ENCODE data around the gene TMEM167A. TPM values are rescaled to one million over a fixed set of nuclear protein-coding genes. Genes with fewer than 3 reads are reported as not detected.

The TMEM167A gene
- total RNA-seq, 2 donors from 2014 or later, result 41.2 to 49.9 TPM

- ATAC-seq, result no peak
- DNase-seq, result no peak
- Mint-ChIP-seq H3K27ac (no peak overlapping the region), H3K4me3 (no peak overlapping the region), H3K4me1 (peaks cover 2% of the 10 kb centered on the region), H3K36me3 (ENCODE audit: low read depth) (peaks cover 2% of the 10 kb centered on the region), H3K27me3 (no peaks in the 10 kb centered on the region)
- H3K9me3 ChIP-seq (ENCODE audit: control insufficient read depth, low read length, poor library complexity, severe bottlenecking), result no peaks in the 10 kb centered on the region
Observed at GRCh38 chr5:83038924-83039323, 38.3 kb downstream of the TMEM167A start.

- H3K9me3 ChIP-seq (ENCODE audit: control insufficient read depth, low read length, poor library complexity, severe bottlenecking), result no peaks in the 10 kb centered on the region
- peak overlapping the region; percentile 34 for H3K27ac Mint-ChIP-seq
- H3K4me1 Mint-ChIP-seq, result peaks cover 2% of the 10 kb centered on the region
- H3K36me3 Mint-ChIP-seq (ENCODE audit: low read depth), result no peaks in the 10 kb centered on the region
- H3K27me3 Mint-ChIP-seq, result no peaks in the 10 kb centered on the region
- no peak for DNase-seq
- ATAC-seq, result no peak
- H3K4me3 Mint-ChIP-seq, result no peak overlapping the region
Observed at GRCh38 chr5:83036991-83037575, 40.1 kb downstream of the TMEM167A start.

DNA sequence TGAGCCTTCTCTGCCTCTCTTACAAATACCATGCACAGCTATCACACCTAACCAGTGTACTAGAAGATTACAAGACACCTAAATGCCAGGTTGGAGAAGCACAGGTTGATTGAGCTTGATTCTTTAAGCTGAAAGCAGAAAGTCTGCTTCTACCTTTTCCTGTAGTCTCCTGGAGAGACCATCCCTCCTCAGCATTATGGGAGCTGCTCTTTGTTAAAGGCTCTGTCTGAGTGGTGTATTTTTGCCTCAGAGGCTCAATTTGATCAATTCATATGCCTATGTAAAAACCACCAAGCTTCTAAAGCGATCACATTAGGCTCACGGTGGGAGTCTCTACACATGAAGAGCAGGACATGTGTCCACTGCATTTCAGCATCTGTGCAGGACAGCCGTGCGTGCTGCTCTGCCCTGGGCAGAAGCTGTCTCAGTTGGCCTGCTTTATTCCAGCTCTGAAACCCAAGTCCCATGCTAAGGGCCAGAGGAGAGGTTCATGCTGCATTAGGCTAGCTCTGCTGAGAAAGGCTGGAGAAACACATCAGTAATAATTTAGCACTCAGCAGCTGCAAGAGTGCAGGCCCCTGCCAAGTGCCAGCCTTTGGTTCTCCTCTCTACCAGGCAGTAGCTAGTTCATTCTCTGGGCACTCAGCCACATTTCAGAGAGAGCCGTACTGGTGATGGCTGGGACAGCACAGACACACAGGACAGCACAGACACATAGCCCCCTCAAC, 41.7 kb downstream of the TMEM167A start:
- ATAC-seq (no peak), DNase-seq (no peak)
- H3K27me3 Mint-ChIP-seq, result no peaks in the 10 kb centered on the region
- H3K9me3 ChIP-seq (ENCODE audit: control insufficient read depth, low read length, poor library complexity, severe bottlenecking), result no peaks in the 10 kb centered on the region
- H3K27ac Mint-ChIP-seq, result no peak overlapping the region
- peaks cover 2% of the 10 kb centered on the region for H3K4me1 Mint-ChIP-seq
- no peak overlapping the region for H3K4me3 Mint-ChIP-seq
- H3K36me3 Mint-ChIP-seq (ENCODE audit: low read depth), result no peaks in the 10 kb centered on the region

GRCh38 chr5:83034528-83035207, 42.5 kb downstream of the TMEM167A start:
- Mint-ChIP-seq H3K36me3 (ENCODE audit: low read depth) (no peaks in the 10 kb centered on the region), H3K27me3 (no peaks in the 10 kb centered on the region), H3K4me3 (no peak overlapping the region), H3K27ac (peak overlapping the region; percentile 9), H3K4me1 (peaks cover 2% of the 10 kb centered on the region)
- ATAC-seq (no peak), DNase-seq (no peak)
- no peaks in the 10 kb centered on the region for H3K9me3 ChIP-seq (ENCODE audit: control insufficient read depth, low read length, poor library complexity, severe bottlenecking)

DNA sequence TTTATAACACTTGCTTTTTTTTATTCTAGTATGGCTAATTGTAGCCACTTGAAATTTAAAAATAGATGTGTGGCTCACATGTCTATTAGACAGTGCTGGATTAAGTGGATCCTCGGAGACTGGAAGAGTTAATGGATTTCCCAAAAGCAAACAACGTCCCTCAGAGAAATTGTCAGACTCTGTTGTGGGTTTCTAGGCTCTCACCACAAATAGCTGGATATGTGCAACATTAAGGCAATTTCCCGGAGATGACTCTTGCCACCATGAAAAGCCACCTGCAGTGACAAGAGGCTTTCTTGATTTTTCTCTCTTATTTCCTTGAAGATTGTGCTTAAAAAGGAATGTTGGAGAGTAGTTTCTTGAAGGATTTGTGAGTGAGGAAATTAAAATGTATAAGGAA, 43.2 kb downstream of the TMEM167A start:
- H3K9me3 ChIP-seq (ENCODE audit: control insufficient read depth, low read length, poor library complexity, severe bottlenecking), result no peaks in the 10 kb centered on the region
- ATAC-seq, result no peak
- Mint-ChIP-seq H3K27me3 (no peaks in the 10 kb centered on the region), H3K27ac (no peak overlapping the region), H3K4me3 (no peak overlapping the region), H3K36me3 (ENCODE audit: low read depth) (no peaks in the 10 kb centered on the region), H3K4me1 (peaks cover 2% of the 10 kb centered on the region)
- DNase-seq, result no peak

DNA sequence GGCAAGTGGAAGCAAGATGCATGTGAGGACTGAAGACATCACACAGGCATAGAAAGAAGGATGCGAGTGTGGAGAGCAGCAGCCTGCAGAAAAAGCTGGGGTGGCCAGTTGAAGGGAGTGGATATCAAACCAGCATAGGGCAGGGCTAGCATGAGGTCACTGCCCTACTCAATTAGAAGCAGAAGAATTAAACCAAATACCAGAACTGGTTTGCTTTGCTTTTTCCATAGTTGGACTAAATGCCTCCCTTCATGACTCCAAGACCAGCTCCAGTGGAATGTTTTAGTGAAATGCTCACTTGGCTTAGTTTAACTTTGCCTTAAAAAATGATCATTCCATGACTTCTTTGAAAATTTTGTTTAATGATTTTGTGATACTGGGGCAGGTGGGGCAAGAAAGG, 45.8 kb downstream of the TMEM167A start:
- Mint-ChIP-seq H3K27ac (no peak overlapping the region), H3K4me3 (no peak overlapping the region), H3K36me3 (ENCODE audit: low read depth) (no peaks in the 10 kb centered on the region), H3K27me3 (no peaks in the 10 kb centered on the region), H3K4me1 (no peaks in the 10 kb centered on the region)
- no peaks in the 10 kb centered on the region for H3K9me3 ChIP-seq (ENCODE audit: control insufficient read depth, low read length, poor library complexity, severe bottlenecking)
- DNase-seq (no peak), ATAC-seq (no peak)

DNA sequence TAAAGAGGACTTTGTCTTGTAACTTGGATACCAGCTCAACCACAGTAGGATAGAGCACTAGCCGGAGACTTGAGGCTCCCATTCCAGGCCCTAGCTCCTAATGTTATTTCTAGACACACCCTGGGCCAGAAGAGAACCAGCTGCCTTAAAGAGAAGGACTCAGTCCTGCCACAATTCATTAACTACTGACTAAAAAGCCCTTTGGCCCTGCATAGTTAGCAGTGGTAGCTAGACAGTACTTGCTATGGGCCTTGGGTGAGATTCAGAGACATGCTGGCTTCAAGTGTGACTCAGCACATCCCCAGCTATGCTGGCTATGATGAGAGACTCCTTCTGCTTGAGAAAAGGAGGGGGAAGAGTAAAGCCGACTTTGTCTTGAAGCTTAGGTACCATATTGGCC, 47.3 kb downstream of the TMEM167A start:
- no peak for DNase-seq
- Mint-ChIP-seq H3K4me3 (no peak overlapping the region), H3K4me1 (no peaks in the 10 kb centered on the region), H3K36me3 (ENCODE audit: low read depth) (no peaks in the 10 kb centered on the region), H3K27me3 (no peaks in the 10 kb centered on the region), H3K27ac (no peak overlapping the region)
- no peak for ATAC-seq
- H3K9me3 ChIP-seq (ENCODE audit: control insufficient read depth, low read length, poor library complexity, severe bottlenecking), result no peaks in the 10 kb centered on the region

DNA sequence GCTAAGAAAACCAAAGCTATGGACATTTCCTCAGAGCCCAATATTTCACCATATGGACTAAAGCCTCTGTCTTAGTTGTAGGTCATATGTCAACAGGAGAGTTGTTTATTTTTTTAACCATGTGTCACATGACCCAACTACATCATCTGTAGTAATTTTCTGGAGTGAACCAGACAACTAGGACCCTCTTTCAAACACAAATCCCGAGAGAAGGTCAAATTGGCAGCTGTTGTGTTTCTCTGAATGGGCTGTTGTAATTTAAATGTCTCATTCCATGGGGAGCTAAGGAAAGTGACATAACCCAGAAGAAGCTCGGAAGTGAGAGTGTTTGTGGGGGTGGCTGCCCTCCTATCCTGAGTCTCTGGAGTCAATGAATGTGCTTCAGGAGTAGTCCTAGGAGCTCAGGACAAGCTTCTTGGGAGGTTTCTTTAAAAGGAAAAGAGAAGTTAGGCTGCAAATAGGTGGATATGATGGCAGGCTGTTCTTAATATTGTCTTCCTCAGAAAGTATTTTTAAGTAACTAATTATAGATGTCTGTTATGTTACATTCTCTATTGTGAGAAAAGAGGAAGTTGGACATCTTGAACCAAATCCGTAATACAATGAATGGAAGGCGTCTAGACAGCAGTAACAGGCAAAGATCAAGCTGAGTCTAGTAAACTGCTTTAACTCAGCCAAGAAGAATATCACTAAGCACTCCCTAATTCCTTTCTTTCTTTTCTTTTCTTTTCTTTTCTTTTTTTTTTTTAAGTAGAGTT, 50.1 kb downstream of the TMEM167A start:
- no peak overlapping the region for H3K27ac Mint-ChIP-seq
- no peaks in the 10 kb centered on the region for H3K36me3 Mint-ChIP-seq (ENCODE audit: low read depth)
- ATAC-seq (no peak), DNase-seq (no peak)
- H3K27me3 Mint-ChIP-seq, result no peaks in the 10 kb centered on the region
- H3K4me1 Mint-ChIP-seq, result no peaks in the 10 kb centered on the region
- no peak overlapping the region for H3K4me3 Mint-ChIP-seq
- no peaks in the 10 kb centered on the region for H3K9me3 ChIP-seq (ENCODE audit: control insufficient read depth, low read length, poor library complexity, severe bottlenecking)

GRCh38 chr5:83026516-83026915, 50.7 kb downstream of the TMEM167A start:
- H3K4me1 Mint-ChIP-seq, result no peaks in the 10 kb centered on the region
- no peaks in the 10 kb centered on the region for H3K27me3 Mint-ChIP-seq
- DNase-seq, result no peak
- no peak for ATAC-seq
- H3K4me3 Mint-ChIP-seq, result no peak overlapping the region
- H3K27ac Mint-ChIP-seq, result no peak overlapping the region
- H3K36me3 Mint-ChIP-seq (ENCODE audit: low read depth), result no peaks in the 10 kb centered on the region
- no peaks in the 10 kb centered on the region for H3K9me3 ChIP-seq (ENCODE audit: control insufficient read depth, low read length, poor library complexity, severe bottlenecking)

DNA sequence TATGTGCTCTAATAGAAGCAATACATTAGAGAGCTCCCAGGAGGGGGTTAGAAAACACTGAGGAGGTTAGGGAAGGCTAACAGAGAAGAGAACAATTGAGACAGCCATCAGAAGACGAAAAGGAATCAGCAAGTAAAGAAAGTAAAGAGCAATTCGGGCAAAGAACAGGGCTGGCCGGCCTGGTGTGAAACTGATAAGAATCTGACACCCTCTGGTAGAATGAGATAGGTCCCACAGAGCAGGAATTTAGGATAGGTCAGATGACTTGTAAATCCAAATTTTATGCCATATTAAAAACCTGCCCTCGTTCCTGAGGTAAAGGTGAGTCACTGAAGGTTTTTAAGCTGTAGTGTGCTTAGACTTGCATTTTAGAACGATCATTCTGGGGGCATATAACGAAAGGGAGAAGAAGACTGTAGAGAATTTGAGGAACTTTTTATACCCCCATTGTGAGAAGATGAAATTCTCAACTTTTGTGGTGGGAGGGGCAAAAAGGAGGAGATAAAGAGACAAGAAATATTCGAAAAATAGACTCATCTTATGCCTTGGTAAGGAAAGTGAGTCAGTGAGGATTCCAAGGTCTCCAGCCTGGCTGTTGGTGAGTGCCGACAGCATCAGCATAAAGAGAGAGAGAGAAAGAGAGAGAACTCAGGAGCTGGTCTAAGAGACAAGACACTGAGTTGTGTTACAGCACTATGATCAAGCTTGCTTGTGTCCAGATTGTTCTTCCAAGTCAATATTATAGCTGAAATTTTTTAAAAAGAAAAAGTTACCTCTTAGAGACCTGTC, 51.3 kb downstream of the TMEM167A start:
- H3K36me3 Mint-ChIP-seq (ENCODE audit: low read depth), result no peaks in the 10 kb centered on the region
- H3K9me3 ChIP-seq (ENCODE audit: control insufficient read depth, low read length, poor library complexity, severe bottlenecking), result no peaks in the 10 kb centered on the region
- no peak overlapping the region for H3K4me3 Mint-ChIP-seq
- H3K27ac Mint-ChIP-seq, result no peak overlapping the region
- no peak for DNase-seq
- no peaks in the 10 kb centered on the region for H3K27me3 Mint-ChIP-seq
- no peak for ATAC-seq
- no peaks in the 10 kb centered on the region for H3K4me1 Mint-ChIP-seq

- Mint-ChIP-seq H3K36me3 (ENCODE audit: low read depth) (no peaks in the 10 kb centered on the region), H3K27me3 (no peaks in the 10 kb centered on the region), H3K27ac (no peak overlapping the region), H3K4me1 (no peaks in the 10 kb centered on the region), H3K4me3 (no peak overlapping the region)
- ATAC-seq, result no peak
- H3K9me3 ChIP-seq (ENCODE audit: control insufficient read depth, low read length, poor library complexity, severe bottlenecking), result no peaks in the 10 kb centered on the region
- DNase-seq, result no peak
Observed at GRCh38 chr5:83022334-83022733, 54.9 kb downstream of the TMEM167A start.

- H3K9me3 ChIP-seq (ENCODE audit: control insufficient read depth, low read length, poor library complexity, severe bottlenecking), result no peaks in the 10 kb centered on the region
- ATAC-seq (no peak), DNase-seq (no peak)
- Mint-ChIP-seq H3K4me1 (no peaks in the 10 kb centered on the region), H3K36me3 (ENCODE audit: low read depth) (no peaks in the 10 kb centered on the region), H3K4me3 (no peak overlapping the region), H3K27ac (no peak overlapping the region), H3K27me3 (no peaks in the 10 kb centered on the region)
Observed at GRCh38 chr5:83015676-83016075, 61.5 kb downstream of the TMEM167A start.

GRCh38 chr5:83011985-83012384, 65.2 kb downstream of the TMEM167A start:
- peak; percentile 57 for ATAC-seq
- H3K4me1 Mint-ChIP-seq, result no peaks in the 10 kb centered on the region
- no peak for DNase-seq
- H3K27ac Mint-ChIP-seq, result no peak overlapping the region
- H3K36me3 Mint-ChIP-seq (ENCODE audit: low read depth), result no peaks in the 10 kb centered on the region
- no peaks in the 10 kb centered on the region for H3K9me3 ChIP-seq (ENCODE audit: control insufficient read depth, low read length, poor library complexity, severe bottlenecking)
- no peaks in the 10 kb centered on the region for H3K27me3 Mint-ChIP-seq
- H3K4me3 Mint-ChIP-seq, result no peak overlapping the region

Data from T-helper 17 cell (primary cell).